Measurements from ENCODE around the gene RETREG1.

The RETREG1 gene

DNA sequence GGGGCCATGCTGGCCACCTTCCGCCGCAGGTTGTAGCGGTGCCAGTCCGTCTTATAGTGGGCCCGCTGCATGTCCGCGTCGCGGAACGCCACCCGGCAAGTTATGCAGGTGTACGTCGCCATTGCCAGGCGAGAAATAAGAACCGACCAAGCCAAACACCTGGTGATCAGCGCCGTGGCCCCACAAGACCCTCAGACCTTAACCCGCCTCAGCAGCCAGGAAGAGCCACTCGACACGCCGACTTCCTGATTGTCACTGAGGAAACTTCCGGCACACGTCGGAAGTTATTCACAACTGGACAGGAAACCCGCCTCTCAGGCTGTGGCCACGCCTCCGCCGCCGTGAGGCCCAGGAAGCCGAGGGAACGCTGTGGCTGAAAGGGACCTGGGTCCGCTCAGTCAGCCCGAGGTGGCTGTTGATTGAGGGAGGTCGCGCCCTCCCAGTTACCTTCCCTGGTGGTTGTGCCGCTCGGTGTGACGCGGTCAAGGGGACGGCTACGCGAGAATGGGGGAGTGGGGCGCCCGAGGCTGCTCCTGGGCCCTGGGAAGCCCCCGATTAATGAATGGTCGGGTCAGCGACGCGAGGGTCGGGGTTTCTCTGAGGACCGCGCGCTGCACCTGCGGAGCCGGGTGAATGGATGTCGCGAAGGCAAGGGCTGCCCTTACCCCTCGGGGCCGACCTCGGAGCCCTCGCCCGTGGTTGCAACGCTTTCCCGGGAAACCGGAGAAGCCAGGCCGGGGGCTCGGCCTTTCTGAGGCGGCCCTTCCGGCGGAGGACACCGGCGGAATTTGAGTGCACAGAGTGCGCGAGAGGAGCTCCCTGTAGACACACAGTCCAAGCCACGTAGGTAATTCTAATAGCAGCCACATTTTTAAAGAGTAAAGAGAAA is 151.0 kb downstream of the RETREG1 start, which contains the start of gene ZNF622 (continued):
- TF ChIP-seq, protein P1, sequence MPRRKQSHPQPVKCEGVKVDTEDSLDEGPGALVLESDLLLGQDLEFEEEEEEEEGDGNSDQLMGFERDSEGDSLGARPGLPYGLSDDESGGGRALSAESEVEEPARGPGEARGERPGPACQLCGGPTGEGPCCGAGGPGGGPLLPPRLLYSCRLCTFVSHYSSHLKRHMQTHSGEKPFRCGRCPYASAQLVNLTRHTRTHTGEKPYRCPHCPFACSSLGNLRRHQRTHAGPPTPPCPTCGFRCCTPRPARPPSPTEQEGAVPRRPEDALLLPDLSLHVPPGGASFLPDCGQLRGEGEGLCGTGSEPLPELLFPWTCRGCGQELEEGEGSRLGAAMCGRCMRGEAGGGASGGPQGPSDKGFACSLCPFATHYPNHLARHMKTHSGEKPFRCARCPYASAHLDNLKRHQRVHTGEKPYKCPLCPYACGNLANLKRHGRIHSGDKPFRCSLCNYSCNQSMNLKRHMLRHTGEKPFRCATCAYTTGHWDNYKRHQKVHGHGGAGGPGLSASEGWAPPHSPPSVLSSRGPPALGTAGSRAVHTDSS (tag by site-specific recombination; IDR thresholded peaks at IDR 0.05) = no peak
- TF ChIP-seq IKZF3 (tag by site-specific recombination; IDR thresholded peaks at IDR 0.05) = 0 out of 2 replicates have a peak, but pooled peaks have one; percentile 9
- peak; percentile 80 for TF ChIP-seq ZBTB17 (tag by site-specific recombination; IDR thresholded peaks at IDR 0.05)
- TF ChIP-seq, protein P2, sequence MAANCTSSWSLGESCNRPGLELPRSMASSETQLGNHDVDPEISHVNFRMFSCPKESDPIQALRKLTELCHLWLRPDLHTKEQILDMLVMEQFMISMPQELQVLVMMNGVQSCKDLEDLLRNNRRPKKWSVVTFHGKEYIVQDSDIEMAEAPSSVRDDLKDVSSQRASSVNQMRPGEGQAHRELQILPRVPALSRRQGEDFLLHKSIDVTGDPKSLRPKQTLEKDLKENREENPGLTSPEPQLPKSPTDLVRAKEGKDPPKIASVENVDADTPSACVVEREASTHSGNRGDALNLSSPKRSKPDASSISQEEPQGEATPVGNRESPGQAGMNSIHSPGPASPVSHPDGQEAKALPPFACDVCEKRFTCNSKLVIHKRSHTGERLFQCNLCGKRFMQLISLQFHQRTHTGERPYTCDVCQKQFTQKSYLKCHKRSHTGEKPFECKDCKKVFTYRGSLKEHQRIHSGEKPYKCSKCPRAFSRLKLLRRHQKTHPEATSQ (tag by site-specific recombination; IDR thresholded peaks at IDR 0.05) = 0 out of 2 replicates have a peak, but pooled peaks have one; percentile 18
- TF ChIP-seq, protein P3, sequence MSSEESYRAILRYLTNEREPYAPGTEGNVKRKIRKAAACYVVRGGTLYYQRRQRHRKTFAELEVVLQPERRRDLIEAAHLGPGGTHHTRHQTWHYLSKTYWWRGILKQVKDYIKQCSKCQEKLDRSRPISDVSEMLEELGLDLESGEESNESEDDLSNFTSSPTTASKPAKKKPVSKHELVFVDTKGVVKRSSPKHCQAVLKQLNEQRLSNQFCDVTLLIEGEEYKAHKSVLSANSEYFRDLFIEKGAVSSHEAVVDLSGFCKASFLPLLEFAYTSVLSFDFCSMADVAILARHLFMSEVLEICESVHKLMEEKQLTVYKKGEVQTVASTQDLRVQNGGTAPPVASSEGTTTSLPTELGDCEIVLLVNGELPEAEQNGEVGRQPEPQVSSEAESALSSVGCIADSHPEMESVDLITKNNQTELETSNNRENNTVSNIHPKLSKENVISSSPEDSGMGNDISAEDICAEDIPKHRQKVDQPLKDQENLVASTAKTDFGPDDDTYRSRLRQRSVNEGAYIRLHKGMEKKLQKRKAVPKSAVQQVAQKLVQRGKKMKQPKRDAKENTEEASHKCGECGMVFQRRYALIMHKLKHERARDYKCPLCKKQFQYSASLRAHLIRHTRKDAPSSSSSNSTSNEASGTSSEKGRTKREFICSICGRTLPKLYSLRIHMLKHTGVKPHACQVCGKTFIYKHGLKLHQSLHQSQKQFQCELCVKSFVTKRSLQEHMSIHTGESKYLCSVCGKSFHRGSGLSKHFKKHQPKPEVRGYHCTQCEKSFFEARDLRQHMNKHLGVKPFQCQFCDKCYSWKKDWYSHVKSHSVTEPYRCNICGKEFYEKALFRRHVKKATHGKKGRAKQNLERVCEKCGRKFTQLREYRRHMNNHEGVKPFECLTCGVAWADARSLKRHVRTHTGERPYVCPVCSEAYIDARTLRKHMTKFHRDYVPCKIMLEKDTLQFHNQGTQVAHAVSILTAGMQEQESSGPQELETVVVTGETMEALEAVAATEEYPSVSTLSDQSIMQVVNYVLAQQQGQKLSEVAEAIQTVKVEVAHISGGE (tag by site-specific recombination; conservative IDR thresholded peaks at IDR 0.05; ENCODE audit: low read depth) = peak; percentile 99
- TF ChIP-seq ZNF350 (tag by site-specific recombination; IDR thresholded peaks at IDR 0.05) = no peak
- 0 out of 2 replicates have a peak, but pooled peaks have one; percentile 44 for TF ChIP-seq ZNF777 (tag by site-specific recombination; IDR thresholded peaks at IDR 0.05; ENCODE audit: borderline replicate concordance)
- TF ChIP-seq ZNF76 (tag by site-specific recombination; IDR thresholded peaks at IDR 0.05; ENCODE audit: borderline replicate concordance, low read depth) = peak; percentile 51; the same call in 1 of the 2 replicates
- peak; percentile 70 for TF ChIP-seq KLF16 (tag by site-specific recombination; IDR thresholded peaks at IDR 0.05)
- TF ChIP-seq, protein P4, sequence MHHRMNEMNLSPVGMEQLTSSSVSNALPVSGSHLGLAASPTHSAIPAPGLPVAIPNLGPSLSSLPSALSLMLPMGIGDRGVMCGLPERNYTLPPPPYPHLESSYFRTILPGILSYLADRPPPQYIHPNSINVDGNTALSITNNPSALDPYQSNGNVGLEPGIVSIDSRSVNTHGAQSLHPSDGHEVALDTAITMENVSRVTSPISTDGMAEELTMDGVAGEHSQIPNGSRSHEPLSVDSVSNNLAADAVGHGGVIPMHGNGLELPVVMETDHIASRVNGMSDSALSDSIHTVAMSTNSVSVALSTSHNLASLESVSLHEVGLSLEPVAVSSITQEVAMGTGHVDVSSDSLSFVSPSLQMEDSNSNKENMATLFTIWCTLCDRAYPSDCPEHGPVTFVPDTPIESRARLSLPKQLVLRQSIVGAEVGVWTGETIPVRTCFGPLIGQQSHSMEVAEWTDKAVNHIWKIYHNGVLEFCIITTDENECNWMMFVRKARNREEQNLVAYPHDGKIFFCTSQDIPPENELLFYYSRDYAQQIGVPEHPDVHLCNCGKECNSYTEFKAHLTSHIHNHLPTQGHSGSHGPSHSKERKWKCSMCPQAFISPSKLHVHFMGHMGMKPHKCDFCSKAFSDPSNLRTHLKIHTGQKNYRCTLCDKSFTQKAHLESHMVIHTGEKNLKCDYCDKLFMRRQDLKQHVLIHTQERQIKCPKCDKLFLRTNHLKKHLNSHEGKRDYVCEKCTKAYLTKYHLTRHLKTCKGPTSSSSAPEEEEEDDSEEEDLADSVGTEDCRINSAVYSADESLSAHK (tag by site-specific recombination; IDR thresholded peaks at IDR 0.05) = no peak
- TF ChIP-seq, protein P5, sequence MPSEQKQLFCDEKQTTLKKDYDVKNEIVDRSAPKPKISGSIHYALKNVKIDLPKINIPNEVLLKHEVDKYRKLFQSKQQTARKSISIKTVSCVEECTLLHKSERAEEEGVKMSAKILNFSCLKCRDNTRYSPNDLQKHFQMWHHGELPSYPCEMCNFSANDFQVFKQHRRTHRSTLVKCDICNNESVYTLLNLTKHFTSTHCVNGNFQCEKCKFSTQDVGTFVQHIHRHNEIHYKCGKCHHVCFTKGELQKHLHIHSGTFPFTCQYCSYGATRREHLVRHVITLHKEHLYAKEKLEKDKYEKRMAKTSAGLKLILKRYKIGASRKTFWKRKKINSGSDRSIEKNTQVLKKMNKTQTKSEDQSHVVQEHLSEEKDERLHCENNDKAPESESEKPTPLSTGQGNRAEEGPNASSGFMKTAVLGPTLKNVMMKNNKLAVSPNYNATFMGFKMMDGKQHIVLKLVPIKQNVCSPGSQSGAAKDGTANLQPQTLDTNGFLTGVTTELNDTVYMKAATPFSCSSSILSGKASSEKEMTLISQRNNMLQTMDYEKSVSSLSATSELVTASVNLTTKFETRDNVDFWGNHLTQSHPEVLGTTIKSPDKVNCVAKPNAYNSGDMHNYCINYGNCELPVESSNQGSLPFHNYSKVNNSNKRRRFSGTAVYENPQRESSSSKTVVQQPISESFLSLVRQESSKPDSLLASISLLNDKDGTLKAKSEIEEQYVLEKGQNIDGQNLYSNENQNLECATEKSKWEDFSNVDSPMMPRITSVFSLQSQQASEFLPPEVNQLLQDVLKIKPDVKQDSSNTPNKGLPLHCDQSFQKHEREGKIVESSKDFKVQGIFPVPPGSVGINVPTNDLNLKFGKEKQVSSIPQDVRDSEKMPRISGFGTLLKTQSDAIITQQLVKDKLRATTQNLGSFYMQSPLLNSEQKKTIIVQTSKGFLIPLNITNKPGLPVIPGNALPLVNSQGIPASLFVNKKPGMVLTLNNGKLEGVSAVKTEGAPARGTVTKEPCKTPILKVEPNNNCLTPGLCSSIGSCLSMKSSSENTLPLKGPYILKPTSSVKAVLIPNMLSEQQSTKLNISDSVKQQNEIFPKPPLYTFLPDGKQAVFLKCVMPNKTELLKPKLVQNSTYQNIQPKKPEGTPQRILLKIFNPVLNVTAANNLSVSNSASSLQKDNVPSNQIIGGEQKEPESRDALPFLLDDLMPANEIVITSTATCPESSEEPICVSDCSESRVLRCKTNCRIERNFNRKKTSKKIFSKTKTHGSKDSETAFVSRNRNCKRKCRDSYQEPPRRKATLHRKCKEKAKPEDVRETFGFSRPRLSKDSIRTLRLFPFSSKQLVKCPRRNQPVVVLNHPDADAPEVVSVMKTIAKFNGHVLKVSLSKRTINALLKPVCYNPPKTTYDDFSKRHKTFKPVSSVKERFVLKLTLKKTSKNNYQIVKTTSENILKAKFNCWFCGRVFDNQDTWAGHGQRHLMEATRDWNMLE (tag by site-specific recombination; conservative IDR thresholded peaks at IDR 0.05; ENCODE audit: low read depth) = peak; percentile 93
- TF ChIP-seq TRIM28 (IDR thresholded peaks at IDR 0.05; ENCODE audit: borderline replicate concordance, low read length) = no peak
- TF ChIP-seq SETDB1 (IDR thresholded peaks at IDR 0.05; ENCODE audit: insufficient read length, low read length) = no peak
- TF ChIP-seq GLIS2 (tag by site-specific recombination; IDR thresholded peaks at IDR 0.05) = peak; percentile 86
- TF ChIP-seq, protein P6, sequence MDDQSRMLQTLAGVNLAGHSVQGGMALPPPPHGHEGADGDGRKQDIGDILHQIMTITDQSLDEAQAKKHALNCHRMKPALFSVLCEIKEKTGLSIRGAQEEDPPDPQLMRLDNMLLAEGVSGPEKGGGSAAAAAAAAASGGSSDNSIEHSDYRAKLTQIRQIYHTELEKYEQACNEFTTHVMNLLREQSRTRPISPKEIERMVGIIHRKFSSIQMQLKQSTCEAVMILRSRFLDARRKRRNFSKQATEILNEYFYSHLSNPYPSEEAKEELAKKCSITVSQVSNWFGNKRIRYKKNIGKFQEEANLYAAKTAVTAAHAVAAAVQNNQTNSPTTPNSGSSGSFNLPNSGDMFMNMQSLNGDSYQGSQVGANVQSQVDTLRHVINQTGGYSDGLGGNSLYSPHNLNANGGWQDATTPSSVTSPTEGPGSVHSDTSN (CRISPR knock-in tag; IDR thresholded peaks at IDR 0.05) = peak; percentile 80; the same call in 1 of the 2 replicates
- peak; percentile 78; the same call in 1 of the 2 replicates for TF ChIP-seq GLI4 (tag by site-specific recombination; IDR thresholded peaks at IDR 0.05)
- TF ChIP-seq ZNF837 (tag by site-specific recombination; IDR thresholded peaks at IDR 0.05) = no peak
- TF ChIP-seq ZNF664 (tag by site-specific recombination; IDR thresholded peaks at IDR 0.05) = no peak
- peak; percentile 78 for TF ChIP-seq KLF10 (tag by site-specific recombination; IDR thresholded peaks at IDR 0.05)
- TF ChIP-seq KLF9 (tag by site-specific recombination; IDR thresholded peaks at IDR 0.05; ENCODE audit: low read depth) = peak; percentile 86
- TF ChIP-seq KLF1 (tag by site-specific recombination; IDR thresholded peaks at IDR 0.05) = 0 out of 2 replicates have a peak, but pooled peaks have one; percentile 9
